ENCODE data around the gene NT5E. TPM values are rescaled to one million over a fixed set of nuclear protein-coding genes. Genes with fewer than 3 reads are reported as not detected.

The NT5E gene
- total RNA-seq, 1 experiment from 2014 or later: 0.81 TPM

DNA sequence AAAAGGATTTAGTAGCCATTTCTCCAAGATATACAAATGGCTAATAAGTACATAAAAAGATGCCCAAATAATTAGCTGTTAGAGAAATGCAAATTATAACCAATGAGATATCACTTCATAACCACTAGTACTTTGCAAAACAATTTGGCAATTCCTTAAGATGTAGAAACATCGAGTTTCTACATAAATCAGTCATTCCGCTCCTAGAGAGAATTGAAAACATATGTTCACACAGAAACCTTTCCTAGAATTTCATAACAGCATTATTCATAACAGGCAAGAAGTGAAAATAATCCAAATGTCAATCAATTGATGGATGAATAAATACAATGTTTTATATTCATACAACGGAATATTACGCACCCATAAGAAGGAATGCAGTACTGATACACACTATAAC lies 20.5 kb upstream of the NT5E start:
- Mint-ChIP-seq H3K4me1 (no peaks in the 10 kb centered on the region), H3K9me3 (peaks cover 56% of the 10 kb centered on the region), H3K27me3 (ENCODE audit: low read depth) (no peaks in the 10 kb centered on the region), H3K36me3 (peaks cover 10% of the 10 kb centered on the region), H3K4me3 (no peak overlapping the region), H3K27ac (no peak overlapping the region)
- ChIA-PET POLR2A (no interaction called here), CTCF (no interaction called here)
- ATAC-seq (no peak), DNase-seq (ENCODE audit: low spot score) (no peak)
- TF ChIP-seq MAX (CRISPR knock-in tag; IDR thresholded peaks at IDR 0.05): no peak
- no peak for TF ChIP-seq TCF7 (CRISPR knock-in tag; IDR thresholded peaks at IDR 0.05; ENCODE audit: low read depth)
- TF ChIP-seq SMAD3 (CRISPR knock-in tag; IDR thresholded peaks at IDR 0.05; ENCODE audit: borderline replicate concordance): no peak
- TF ChIP-seq MXD4 (CRISPR knock-in tag; IDR thresholded peaks at IDR 0.05; ENCODE audit: borderline replicate concordance): no peak
- TF ChIP-seq, protein P1, sequence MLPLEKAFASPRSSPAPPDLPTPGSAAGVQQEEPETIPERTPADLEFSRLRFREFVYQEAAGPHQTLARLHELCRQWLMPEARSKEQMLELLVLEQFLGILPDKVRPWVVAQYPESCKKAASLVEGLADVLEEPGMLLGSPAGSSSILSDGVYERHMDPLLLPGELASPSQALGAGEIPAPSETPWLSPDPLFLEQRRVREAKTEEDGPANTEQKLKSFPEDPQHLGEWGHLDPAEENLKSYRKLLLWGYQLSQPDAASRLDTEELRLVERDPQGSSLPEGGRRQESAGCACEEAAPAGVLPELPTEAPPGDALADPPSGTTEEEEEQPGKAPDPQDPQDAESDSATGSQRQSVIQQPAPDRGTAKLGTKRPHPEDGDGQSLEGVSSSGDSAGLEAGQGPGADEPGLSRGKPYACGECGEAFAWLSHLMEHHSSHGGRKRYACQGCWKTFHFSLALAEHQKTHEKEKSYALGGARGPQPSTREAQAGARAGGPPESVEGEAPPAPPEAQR (CRISPR knock-in tag; IDR thresholded peaks at IDR 0.05): no peak
- TF ChIP-seq MYBL2 (CRISPR knock-in tag; IDR thresholded peaks at IDR 0.05): no peak
- TF ChIP-seq, protein P2, sequence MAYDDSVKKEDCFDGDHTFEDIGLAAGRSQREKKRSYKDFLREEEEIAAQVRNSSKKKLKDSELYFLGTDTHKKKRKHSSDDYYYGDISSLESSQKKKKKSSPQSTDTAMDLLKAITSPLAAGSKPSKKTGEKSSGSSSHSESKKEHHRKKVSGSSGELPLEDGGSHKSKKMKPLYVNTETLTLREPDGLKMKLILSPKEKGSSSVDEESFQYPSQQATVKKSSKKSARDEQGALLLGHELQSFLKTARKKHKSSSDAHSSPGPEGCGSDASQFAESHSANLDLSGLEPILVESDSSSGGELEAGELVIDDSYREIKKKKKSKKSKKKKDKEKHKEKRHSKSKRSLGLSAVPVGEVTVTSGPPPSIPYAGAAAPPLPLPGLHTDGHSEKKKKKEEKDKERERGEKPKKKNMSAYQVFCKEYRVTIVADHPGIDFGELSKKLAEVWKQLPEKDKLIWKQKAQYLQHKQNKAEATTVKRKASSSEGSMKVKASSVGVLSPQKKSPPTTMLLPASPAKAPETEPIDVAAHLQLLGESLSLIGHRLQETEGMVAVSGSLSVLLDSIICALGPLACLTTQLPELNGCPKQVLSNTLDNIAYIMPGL (CRISPR knock-in tag; IDR thresholded peaks at IDR 0.05): no peak
- no peak for TF ChIP-seq NFATC4 (CRISPR knock-in tag; IDR thresholded peaks at IDR 0.05)
- TF ChIP-seq ZNF317 (CRISPR knock-in tag; IDR thresholded peaks at IDR 0.05; ENCODE audit: borderline replicate concordance, low read depth): no peak
- TF ChIP-seq AFF4 (CRISPR knock-in tag; IDR thresholded peaks at IDR 0.05; ENCODE audit: borderline replicate concordance): no peak
- TF ChIP-seq, protein P3, sequence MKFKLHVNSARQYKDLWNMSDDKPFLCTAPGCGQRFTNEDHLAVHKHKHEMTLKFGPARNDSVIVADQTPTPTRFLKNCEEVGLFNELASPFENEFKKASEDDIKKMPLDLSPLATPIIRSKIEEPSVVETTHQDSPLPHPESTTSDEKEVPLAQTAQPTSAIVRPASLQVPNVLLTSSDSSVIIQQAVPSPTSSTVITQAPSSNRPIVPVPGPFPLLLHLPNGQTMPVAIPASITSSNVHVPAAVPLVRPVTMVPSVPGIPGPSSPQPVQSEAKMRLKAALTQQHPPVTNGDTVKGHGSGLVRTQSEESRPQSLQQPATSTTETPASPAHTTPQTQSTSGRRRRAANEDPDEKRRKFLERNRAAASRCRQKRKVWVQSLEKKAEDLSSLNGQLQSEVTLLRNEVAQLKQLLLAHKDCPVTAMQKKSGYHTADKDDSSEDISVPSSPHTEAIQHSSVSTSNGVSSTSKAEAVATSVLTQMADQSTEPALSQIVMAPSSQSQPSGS (CRISPR knock-in tag; IDR thresholded peaks at IDR 0.05; ENCODE audit: borderline replicate concordance, low read depth): no peak
- no peak for TF ChIP-seq CTCF (IDR thresholded peaks at IDR 0.05)
- TF ChIP-seq, protein P4, sequence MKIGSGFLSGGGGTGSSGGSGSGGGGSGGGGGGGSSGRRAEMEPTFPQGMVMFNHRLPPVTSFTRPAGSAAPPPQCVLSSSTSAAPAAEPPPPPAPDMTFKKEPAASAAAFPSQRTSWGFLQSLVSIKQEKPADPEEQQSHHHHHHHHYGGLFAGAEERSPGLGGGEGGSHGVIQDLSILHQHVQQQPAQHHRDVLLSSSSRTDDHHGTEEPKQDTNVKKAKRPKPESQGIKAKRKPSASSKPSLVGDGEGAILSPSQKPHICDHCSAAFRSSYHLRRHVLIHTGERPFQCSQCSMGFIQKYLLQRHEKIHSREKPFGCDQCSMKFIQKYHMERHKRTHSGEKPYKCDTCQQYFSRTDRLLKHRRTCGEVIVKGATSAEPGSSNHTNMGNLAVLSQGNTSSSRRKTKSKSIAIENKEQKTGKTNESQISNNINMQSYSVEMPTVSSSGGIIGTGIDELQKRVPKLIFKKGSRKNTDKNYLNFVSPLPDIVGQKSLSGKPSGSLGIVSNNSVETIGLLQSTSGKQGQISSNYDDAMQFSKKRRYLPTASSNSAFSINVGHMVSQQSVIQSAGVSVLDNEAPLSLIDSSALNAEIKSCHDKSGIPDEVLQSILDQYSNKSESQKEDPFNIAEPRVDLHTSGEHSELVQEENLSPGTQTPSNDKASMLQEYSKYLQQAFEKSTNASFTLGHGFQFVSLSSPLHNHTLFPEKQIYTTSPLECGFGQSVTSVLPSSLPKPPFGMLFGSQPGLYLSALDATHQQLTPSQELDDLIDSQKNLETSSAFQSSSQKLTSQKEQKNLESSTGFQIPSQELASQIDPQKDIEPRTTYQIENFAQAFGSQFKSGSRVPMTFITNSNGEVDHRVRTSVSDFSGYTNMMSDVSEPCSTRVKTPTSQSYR (CRISPR knock-in tag; IDR thresholded peaks at IDR 0.05): no peak
- no peak for TF ChIP-seq CDX4 (CRISPR knock-in tag; IDR thresholded peaks at IDR 0.05; ENCODE audit: borderline replicate concordance)

Data from WTC11 (cell line).